Measurements from ENCODE around the gene PI4K2A. TPM values are rescaled to one million over a fixed set of nuclear protein-coding genes. Genes with fewer than 3 reads are reported as not detected.

The PI4K2A gene
- 51.3 to 73.3 TPM (median 63.8 TPM) in 3 replicates for polyA plus RNA-seq
- 15.0 TPM for polyA plus RNA-seq (2011; ENCODE audit: low read depth)
- polyA plus RNA-seq (2011; cell fraction: cytosol; rRNA removed): 63.5 and 72.3 TPM in 2 replicates
- 77.0 and 83.5 TPM in 2 replicates for polyA plus RNA-seq (2011; cell fraction: nucleus; rRNA removed)
- polyA plus RNA-seq (2012; ENCODE audit: low replicate concordance): 43.1 and 51.3 TPM in 2 replicates
- polyA minus RNA-seq: 44.8 to 69.0 TPM (median 54.8 TPM) in 3 replicates
- 37.0 TPM for polyA minus RNA-seq (2011; cell fraction: cytosol; rRNA and poly(A)+ RNA removed)
- polyA minus RNA-seq (2011; cell fraction: nucleus; rRNA and poly(A)+ RNA removed): 29.9 and 44.9 TPM in 2 replicates

DNA sequence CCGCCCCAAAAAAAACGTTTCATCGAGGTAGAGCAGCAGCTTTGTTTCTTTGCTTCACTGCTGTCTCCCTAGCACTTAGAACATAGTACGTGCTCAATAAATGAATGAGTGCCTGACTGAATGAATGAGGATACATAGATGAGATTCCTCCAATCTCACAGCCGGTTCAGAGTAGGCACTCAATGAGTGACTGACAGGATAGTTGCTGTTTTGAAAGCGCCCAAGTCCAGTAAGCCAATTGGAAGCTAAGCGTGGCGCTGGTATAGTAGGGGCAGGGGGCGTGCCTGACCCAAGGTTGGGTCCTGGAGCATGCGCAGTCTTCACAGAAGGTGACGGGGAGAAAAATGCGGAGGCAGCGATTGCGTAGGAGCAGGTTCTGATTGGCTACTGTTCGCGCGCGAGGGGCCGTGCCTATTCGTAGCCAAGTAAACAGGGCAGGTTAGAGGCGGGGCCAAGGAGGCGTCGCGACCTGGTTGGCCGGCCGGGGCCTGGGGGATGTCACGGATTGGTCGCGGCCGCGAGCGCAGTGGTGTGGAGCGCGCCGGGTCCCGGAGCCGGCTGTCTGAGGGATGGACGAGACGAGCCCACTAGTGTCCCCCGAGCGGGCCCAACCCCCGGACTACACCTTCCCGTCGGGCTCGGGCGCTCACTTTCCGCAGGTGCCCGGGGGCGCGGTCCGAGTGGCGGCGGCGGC, at the start of gene PI4K2A:
Gene PI4K2A, plus strand, starts transcription at position 498 of the 694 bp plus-strand sequence. Its CDS starts 72 bp downstream, at position 570.
- peak within 1 kb of the TSS; percentile 85 for H2AFZ ChIP-seq (ENCODE audit: control insufficient read depth, low read length)
- TF ChIP-seq, protein P1, sequence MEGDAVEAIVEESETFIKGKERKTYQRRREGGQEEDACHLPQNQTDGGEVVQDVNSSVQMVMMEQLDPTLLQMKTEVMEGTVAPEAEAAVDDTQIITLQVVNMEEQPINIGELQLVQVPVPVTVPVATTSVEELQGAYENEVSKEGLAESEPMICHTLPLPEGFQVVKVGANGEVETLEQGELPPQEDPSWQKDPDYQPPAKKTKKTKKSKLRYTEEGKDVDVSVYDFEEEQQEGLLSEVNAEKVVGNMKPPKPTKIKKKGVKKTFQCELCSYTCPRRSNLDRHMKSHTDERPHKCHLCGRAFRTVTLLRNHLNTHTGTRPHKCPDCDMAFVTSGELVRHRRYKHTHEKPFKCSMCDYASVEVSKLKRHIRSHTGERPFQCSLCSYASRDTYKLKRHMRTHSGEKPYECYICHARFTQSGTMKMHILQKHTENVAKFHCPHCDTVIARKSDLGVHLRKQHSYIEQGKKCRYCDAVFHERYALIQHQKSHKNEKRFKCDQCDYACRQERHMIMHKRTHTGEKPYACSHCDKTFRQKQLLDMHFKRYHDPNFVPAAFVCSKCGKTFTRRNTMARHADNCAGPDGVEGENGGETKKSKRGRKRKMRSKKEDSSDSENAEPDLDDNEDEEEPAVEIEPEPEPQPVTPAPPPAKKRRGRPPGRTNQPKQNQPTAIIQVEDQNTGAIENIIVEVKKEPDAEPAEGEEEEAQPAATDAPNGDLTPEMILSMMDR (optimal IDR thresholded peaks at IDR 0.05 in 1 of 3, IDR thresholded peaks at IDR 0.05 in 1 of 3, conservative IDR thresholded peaks at IDR 0.05 in 1 of 3; ENCODE audit: extremely low read depth in 1 of 3, insufficient read depth in 2 of 3, low read length in 3 of 3): no peak
- TF ChIP-seq EZH2 (IDR thresholded peaks at IDR 0.05; ENCODE audit: low read length): no peak
- peak; percentile 97 for DNase-seq (ENCODE audit: low read depth, low spot score)
- peaks cover 5% of the 10 kb centered on the region for H3K4me1 ChIP-seq (ENCODE audit: control insufficient read depth, extremely low read depth, insufficient read depth, low read length)
- H3K9ac ChIP-seq (ENCODE audit: control insufficient read depth, extremely low read depth, insufficient read depth, low read length): peak within 1 kb of the TSS; percentile 89
- no peaks in the 10 kb centered on the region for H3K27me3 ChIP-seq (ENCODE audit: control insufficient read depth, extremely low read depth, insufficient read depth, low read length)
- no peaks in the 10 kb centered on the region for H3K9me1 ChIP-seq (ENCODE audit: control insufficient read depth, extremely low read depth, insufficient read depth, low read length)
- H3K4me2 ChIP-seq (ENCODE audit: control insufficient read depth, extremely low read depth, insufficient read depth, low read depth, low read length): peak within 1 kb of the TSS; percentile 94
- H4K20me1 ChIP-seq (ENCODE audit: control insufficient read depth, extremely low read depth, insufficient read depth, low read length): no peaks in the 10 kb centered on the region
- no peaks in the 10 kb centered on the region for H3K9me3 ChIP-seq (ENCODE audit: control insufficient read depth, low read depth, low read length)
- dilution Hi-C loops (cut with MboI; ENCODE audit: extremely low pct_ligation_motif_present, low sequenced_read_pairs): no loop called here
- peak; percentile 89 for FAIRE-seq
- peak within 1 kb of the TSS; percentile 88 to 94 (median 89) for H3K4me3 ChIP-seq (ENCODE audit: control insufficient read depth in 2 of 3, extremely low read depth in 1 of 3, insufficient read depth in 2 of 3, low read depth in 1 of 3, low read length in 3 of 3)
- H3K36me3 ChIP-seq (ENCODE audit: control insufficient read depth in 2 of 2, extremely low read depth in 1 of 2, insufficient read depth in 2 of 2, low read length in 2 of 2): peaks cover 4 to 17% of the 10 kb centered on the region in 2 experiments
- H3K79me2 ChIP-seq (ENCODE audit: control insufficient read depth, insufficient read depth, low read length): peaks cover 45% of the 10 kb centered on the region
- H3K27ac ChIP-seq (ENCODE audit: control insufficient read depth, insufficient read depth, low read length): peak within 1 kb of the TSS; percentile 80

DNA sequence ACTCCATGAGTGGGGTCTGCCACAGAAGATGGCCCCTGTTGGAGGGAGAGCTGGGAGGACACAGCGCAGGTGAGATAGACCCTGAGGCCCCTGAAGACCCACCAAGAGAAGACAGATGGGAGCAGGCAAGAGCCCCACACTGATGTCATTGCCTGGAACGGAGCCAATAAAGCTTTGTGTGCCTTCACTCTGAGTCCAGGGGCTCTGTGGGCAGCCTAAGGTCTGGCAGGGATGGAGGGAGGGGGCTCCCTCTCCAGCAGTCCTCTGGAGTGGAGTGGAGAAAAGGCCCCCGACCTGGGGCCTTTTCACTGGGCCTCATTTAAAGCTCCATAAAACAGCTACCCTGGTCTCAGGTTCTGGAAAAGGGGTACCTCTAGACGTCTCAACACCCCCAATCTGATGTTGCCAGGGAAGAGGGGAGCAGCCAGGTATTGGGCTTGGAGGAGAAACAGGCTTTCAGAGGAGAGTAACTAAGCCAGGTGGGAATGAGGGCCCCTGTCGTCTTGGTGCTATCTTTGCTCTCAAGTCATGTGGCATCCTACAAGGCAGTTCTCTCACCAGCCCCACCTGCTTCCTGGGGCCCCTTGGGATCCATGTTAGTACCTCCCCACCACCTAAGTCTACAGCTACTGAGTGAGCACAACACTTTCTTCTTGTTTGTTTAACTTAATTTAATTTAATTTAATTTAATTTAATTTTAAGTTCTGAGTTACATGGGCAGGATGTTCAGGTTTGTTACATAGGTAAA, 49.5 kb upstream of the PI4K2A start:
- DNase-seq (ENCODE audit: low read depth, low spot score): no peak
- dilution Hi-C loops (cut with MboI; ENCODE audit: extremely low pct_ligation_motif_present, low sequenced_read_pairs): no loop called here
- no peaks in the 10 kb centered on the region for H3K79me2 ChIP-seq (ENCODE audit: control insufficient read depth, insufficient read depth, low read length)
- H3K27me3 ChIP-seq (ENCODE audit: control insufficient read depth, extremely low read depth, insufficient read depth, low read length): no peaks in the 10 kb centered on the region
- no peak overlapping the region for H2AFZ ChIP-seq (ENCODE audit: control insufficient read depth, low read length)
- H3K4me2 ChIP-seq (ENCODE audit: control insufficient read depth, extremely low read depth, insufficient read depth, low read depth, low read length): no peak overlapping the region
- no peak overlapping the region for H3K27ac ChIP-seq (ENCODE audit: control insufficient read depth, insufficient read depth, low read length)
- H4K20me1 ChIP-seq (ENCODE audit: control insufficient read depth, extremely low read depth, insufficient read depth, low read length): no peaks in the 10 kb centered on the region
- TF ChIP-seq, protein P1 (optimal IDR thresholded peaks at IDR 0.05 in 1 of 3, IDR thresholded peaks at IDR 0.05 in 1 of 3, conservative IDR thresholded peaks at IDR 0.05 in 1 of 3; ENCODE audit: extremely low read depth in 1 of 3, insufficient read depth in 2 of 3, low read length in 3 of 3): no peak
- no peak for TF ChIP-seq EZH2 (IDR thresholded peaks at IDR 0.05; ENCODE audit: low read length)
- H3K36me3 ChIP-seq (ENCODE audit: control insufficient read depth in 2 of 2, extremely low read depth in 1 of 2, insufficient read depth in 2 of 2, low read length in 2 of 2): no peaks in the 10 kb centered on the region
- no peak overlapping the region for H3K9ac ChIP-seq (ENCODE audit: control insufficient read depth, extremely low read depth, insufficient read depth, low read length)
- no peak for FAIRE-seq
- H3K9me1 ChIP-seq (ENCODE audit: control insufficient read depth, extremely low read depth, insufficient read depth, low read length): no peaks in the 10 kb centered on the region
- H3K9me3 ChIP-seq (ENCODE audit: control insufficient read depth, low read depth, low read length): no peaks in the 10 kb centered on the region
- H3K4me3 ChIP-seq (ENCODE audit: control insufficient read depth in 2 of 3, extremely low read depth in 1 of 3, insufficient read depth in 2 of 3, low read depth in 1 of 3, low read length in 3 of 3): no peak overlapping the region
- H3K4me1 ChIP-seq (ENCODE audit: control insufficient read depth, extremely low read depth, insufficient read depth, low read length): peaks cover 4% of the 10 kb centered on the region

Data from keratinocyte (primary cell).